ENCODE results near the gene C1orf116. TPM values are rescaled to one million over a fixed set of nuclear protein-coding genes. Genes with fewer than 3 reads are reported as not detected.
A peak's percentile ranks its signal among the peaks of the same experiment; 100 is the strongest.

Gene C1orf116
- total RNA-seq, 2 experiments from 2014 or later, result 0.08 TPM; not detected in 1

DNA sequence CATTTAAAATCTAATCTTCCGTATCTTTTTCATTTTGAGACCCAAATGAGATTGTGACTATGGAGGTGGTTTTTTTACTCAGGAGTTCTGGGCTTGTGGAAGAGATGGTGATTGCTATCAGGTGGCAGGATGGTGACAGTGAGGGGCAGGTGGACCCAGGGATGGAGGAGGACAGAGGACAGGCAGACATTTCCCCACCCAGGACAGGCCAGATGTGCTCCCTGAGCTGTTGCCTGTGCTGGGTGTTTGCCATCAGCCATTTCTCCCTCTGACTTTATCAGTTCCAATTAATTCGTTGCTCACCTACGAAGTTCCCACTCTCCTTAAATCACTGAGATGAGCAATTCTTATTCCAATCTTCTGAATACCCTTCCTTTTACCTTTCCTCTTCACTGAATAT, 26.5 kb downstream of the C1orf116 start:
- no peaks in the 10 kb centered on the region for H3K36me3 Mint-ChIP-seq (ENCODE audit: low read depth)
- no peaks in the 10 kb centered on the region for H3K9me3 Mint-ChIP-seq
- no peak overlapping the region for H3K4me3 Mint-ChIP-seq
- no peak overlapping the region for H3K27ac Mint-ChIP-seq
- H3K4me1 Mint-ChIP-seq, result peaks cover 1% of the 10 kb centered on the region
- ChIA-PET POLR2A (no interaction called here), CTCF (interaction anchor here (0.8 to 2.6 kb wide), 8 partner anchors 10 to 393 kb away, joined by 3 to 7 read pairs (median 4); no protein-coding TSS in a partner anchor)
- no peak for DNase-seq
- H3K27me3 Mint-ChIP-seq, result peaks cover 35% of the 10 kb centered on the region

GRCh38 chr1:207004931-207005830, 27.4 kb downstream of the C1orf116 start:
- H3K36me3 Mint-ChIP-seq (ENCODE audit: low read depth), result no peaks in the 10 kb centered on the region
- peak; percentile 45 for DNase-seq
- H3K27me3 Mint-ChIP-seq, result peaks cover 36% of the 10 kb centered on the region
- ChIA-PET POLR2A (no interaction called here), CTCF (interaction anchor here (0.8 to 2.6 kb wide), 18 partner anchors 9 to 341 kb away, joined by 3 to 7 read pairs (median 4); partner anchors contain the start of gene C1orf116)
- H3K4me3 Mint-ChIP-seq, result no peak overlapping the region
- H3K27ac Mint-ChIP-seq, result no peak overlapping the region
- H3K4me1 Mint-ChIP-seq, result peaks cover 1% of the 10 kb centered on the region
- no peaks in the 10 kb centered on the region for H3K9me3 Mint-ChIP-seq

- Mint-ChIP-seq H3K9me3 (no peaks in the 10 kb centered on the region), H3K4me1 (peaks cover 1% of the 10 kb centered on the region), H3K27ac (no peak overlapping the region), H3K4me3 (no peak overlapping the region), H3K27me3 (peaks cover 28% of the 10 kb centered on the region), H3K36me3 (ENCODE audit: low read depth) (no peaks in the 10 kb centered on the region)
- ChIA-PET POLR2A (no interaction called here), CTCF (interaction anchor here (0.7 to 2.6 kb wide), 6 partner anchors 11 to 403 kb away, joined by 3 to 7 read pairs (median 5); partner anchors contain the start of gene C1orf116)
- DNase-seq, result no peak
Observed at GRCh38 chr1:207003210-207003609, 29.3 kb downstream of the C1orf116 start.

DNA sequence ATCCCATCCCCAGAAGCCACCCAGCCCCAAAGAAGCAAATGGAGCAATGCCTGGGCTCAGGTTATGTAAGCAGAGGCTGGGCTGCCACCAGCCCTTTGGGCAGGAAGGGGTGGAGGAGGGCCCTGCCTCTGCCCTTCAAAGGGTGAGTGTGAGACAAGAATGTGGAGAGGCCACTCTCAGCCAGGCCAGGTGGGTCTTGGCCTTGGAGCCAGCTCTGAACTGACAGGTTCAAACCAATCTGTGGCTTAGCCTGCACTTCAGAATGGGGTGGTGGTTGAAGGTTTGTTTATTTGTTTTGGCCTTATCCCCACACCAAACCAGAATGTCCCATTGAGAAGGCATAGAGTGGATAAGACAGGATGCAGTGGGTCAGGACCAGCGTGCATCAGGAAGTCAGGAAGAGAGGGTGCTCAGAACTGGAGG, 29.8 kb downstream of the C1orf116 start:
- CTCF ChIA-PET, result interaction anchor here (1.1 kb wide), 1 partner anchor 30 kb away, joined by 4 read pairs; no protein-coding TSS in a partner anchor
- H3K9me3 Mint-ChIP-seq, result no peaks in the 10 kb centered on the region
- H3K4me3 Mint-ChIP-seq, result no peak overlapping the region

GRCh38 chr1:207001492-207002245, 30.9 kb downstream of the C1orf116 start:
- Mint-ChIP-seq H3K9me3 (no peaks in the 10 kb centered on the region), H3K36me3 (ENCODE audit: low read depth) (no peaks in the 10 kb centered on the region), H3K27ac (no peak overlapping the region), H3K4me1 (peaks cover 1% of the 10 kb centered on the region), H3K4me3 (no peak overlapping the region), H3K27me3 (peaks cover 26% of the 10 kb centered on the region)
- ChIA-PET CTCF (interaction anchor here (1.1 kb wide), 1 partner anchor 29 kb away, joined by 4 read pairs; no protein-coding TSS in a partner anchor), POLR2A (no interaction called here)
- DNase-seq, result no peak

More for the DNA sequence above, 29.8 kb downstream of the C1orf116 start:
- Mint-ChIP-seq H3K4me1 (peaks cover 1% of the 10 kb centered on the region), H3K27me3 (peaks cover 27% of the 10 kb centered on the region), H3K27ac (no peak overlapping the region), H3K36me3 (ENCODE audit: low read depth) (no peaks in the 10 kb centered on the region)
- POLR2A ChIA-PET, result no interaction called here
- DNase-seq, result no peak

DNA sequence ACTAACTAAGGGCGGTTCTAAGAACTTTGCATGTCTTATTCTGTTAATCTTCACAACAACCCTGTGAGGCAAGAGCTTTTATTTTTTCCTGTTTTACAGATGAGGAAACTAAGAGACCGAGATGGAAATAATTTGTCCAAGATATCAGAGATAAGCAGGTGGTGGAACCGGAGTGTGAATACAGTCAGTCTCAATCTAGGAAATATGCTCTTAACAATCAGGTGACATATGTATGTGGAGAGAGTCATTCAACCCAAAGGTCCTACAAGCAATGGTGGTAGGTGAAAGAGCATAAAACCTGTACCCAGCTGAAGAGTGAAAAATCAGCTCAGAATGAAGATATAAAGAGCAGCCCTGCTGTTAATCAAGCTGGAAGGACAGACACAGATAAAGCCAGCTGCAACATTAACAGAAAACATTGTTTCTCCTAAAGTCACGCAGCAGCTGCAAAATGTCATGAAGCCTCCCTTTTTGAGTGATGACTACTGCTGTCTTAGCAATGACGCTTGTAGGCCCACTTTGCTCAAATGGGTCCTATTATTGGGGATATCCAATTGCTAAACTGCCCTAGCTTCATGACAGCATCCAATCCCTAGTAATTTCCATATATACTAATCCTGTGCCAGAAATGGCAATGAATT, 31.8 kb downstream of the C1orf116 start:
- no peak overlapping the region for H3K27ac Mint-ChIP-seq
- no peak overlapping the region for H3K4me3 Mint-ChIP-seq
- H3K9me3 Mint-ChIP-seq, result no peaks in the 10 kb centered on the region
- H3K4me1 Mint-ChIP-seq, result peaks cover 1% of the 10 kb centered on the region
- H3K27me3 Mint-ChIP-seq, result peaks cover 32% of the 10 kb centered on the region
- POLR2A ChIA-PET, result no interaction called here
- CTCF ChIA-PET, result no interaction called here
- no peaks in the 10 kb centered on the region for H3K36me3 Mint-ChIP-seq (ENCODE audit: low read depth)
- no peak for DNase-seq

GRCh38 chr1:206998816-206999215, 33.7 kb downstream of the C1orf116 start:
- no peaks in the 10 kb centered on the region for H3K9me3 Mint-ChIP-seq
- no peak overlapping the region for H3K27ac Mint-ChIP-seq
- CTCF ChIA-PET, result no interaction called here
- no peak overlapping the region for H3K4me3 Mint-ChIP-seq
- no peak for DNase-seq
- POLR2A ChIA-PET, result no interaction called here
- H3K27me3 Mint-ChIP-seq, result peaks cover 35% of the 10 kb centered on the region
- no peaks in the 10 kb centered on the region for H3K36me3 Mint-ChIP-seq (ENCODE audit: low read depth)
- H3K4me1 Mint-ChIP-seq, result no peaks in the 10 kb centered on the region

- ChIA-PET POLR2A (no interaction called here), CTCF (interaction anchor here (1.4 kb wide), 1 partner anchor 10 kb away, joined by 5 read pairs; no protein-coding TSS in a partner anchor)
- Mint-ChIP-seq H3K27ac (no peak overlapping the region), H3K9me3 (no peaks in the 10 kb centered on the region), H3K27me3 (peaks cover 53% of the 10 kb centered on the region), H3K4me1 (no peaks in the 10 kb centered on the region), H3K4me3 (no peak overlapping the region), H3K36me3 (ENCODE audit: low read depth) (no peaks in the 10 kb centered on the region)
- DNase-seq, result no peak
Observed at GRCh38 chr1:206992790-206993189, 39.8 kb downstream of the C1orf116 start.

DNA sequence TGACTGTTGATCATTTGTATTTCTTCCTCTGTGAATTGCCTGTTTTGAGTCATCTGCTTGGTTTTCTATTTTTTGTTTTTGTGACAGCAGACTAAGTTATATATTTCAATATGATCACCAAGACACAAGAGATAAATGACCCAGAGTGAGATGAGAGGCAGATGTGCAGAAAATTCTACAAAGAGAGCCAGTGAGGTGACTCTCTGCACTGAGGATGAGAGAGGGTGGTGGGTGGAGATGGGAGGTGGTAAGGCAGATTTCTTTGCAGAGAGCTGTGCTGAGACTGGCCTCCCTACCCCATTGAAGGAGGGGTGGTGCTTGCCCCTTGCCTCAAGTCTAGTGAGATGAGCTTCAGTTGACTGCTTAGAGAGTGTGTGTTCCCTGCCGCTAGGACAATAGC, 44.7 kb downstream of the C1orf116 start:
- Mint-ChIP-seq H3K27ac (no peak overlapping the region), H3K36me3 (ENCODE audit: low read depth) (no peaks in the 10 kb centered on the region), H3K4me1 (no peaks in the 10 kb centered on the region), H3K9me3 (no peaks in the 10 kb centered on the region), H3K27me3 (peaks cover 53% of the 10 kb centered on the region), H3K4me3 (no peak overlapping the region)
- DNase-seq, result no peak
- ChIA-PET POLR2A (no interaction called here), CTCF (interaction anchor here (1.4 kb wide), 1 partner anchor 18 kb away, joined by 5 read pairs; no protein-coding TSS in a partner anchor)

DNA sequence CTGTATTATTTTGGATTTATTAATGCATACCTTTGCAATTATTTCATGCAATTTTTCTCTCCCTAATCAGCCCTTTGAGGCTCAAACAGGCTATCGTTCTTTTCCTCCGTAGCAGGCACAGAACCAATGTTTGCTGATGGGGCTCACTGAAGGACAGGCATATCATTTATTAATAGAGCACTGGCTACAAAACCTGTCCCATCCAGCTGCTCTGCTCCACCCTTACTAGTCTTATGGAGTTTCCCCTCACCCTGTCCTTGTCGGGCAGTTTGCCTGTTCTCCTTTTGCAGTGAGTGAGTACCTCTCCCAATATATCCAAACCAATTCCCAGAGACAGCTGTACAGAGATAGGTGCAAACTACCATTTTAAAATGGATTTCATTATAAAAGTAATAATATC, 45.7 kb downstream of the C1orf116 start:
- CTCF ChIA-PET, result interaction anchor here (0.9 to 1.4 kb wide), 3 partner anchors 19 to 252 kb away, joined by 3 to 5 read pairs (median 4); no protein-coding TSS in a partner anchor
- H3K4me1 Mint-ChIP-seq, result no peaks in the 10 kb centered on the region
- H3K36me3 Mint-ChIP-seq (ENCODE audit: low read depth), result no peaks in the 10 kb centered on the region
- POLR2A ChIA-PET, result no interaction called here
- no peak overlapping the region for H3K4me3 Mint-ChIP-seq
- no peak overlapping the region for H3K27ac Mint-ChIP-seq
- no peaks in the 10 kb centered on the region for H3K9me3 Mint-ChIP-seq
- peaks cover 53% of the 10 kb centered on the region for H3K27me3 Mint-ChIP-seq
- DNase-seq, result no peak

DNA sequence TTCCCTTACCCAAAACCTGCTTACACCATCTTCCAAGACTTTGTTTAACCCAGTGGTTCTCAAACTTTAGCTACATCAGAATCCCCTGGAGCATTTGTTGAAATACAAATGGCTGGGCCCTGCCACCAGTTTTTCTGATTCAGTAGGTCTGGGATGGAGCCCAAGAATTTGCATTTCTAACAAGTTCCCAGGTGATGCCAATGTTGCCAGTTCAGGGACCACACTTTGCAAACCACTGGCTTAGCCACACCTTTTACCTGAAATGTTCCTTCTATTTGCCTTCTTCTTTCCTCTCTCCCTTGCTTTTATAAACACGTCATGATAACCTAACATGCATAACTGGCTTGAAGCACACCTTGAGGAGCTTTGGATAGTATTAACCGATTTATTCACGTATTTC, 46.2 kb downstream of the C1orf116 start:
- no peaks in the 10 kb centered on the region for H3K36me3 Mint-ChIP-seq (ENCODE audit: low read depth)
- ChIA-PET CTCF (interaction anchor here (0.9 to 1.5 kb wide), 3 partner anchors 51 to 252 kb away, joined by 3 to 6 read pairs (median 4); no protein-coding TSS in a partner anchor), POLR2A (no interaction called here)
- DNase-seq, result no peak
- no peak overlapping the region for H3K27ac Mint-ChIP-seq
- H3K27me3 Mint-ChIP-seq, result peaks cover 48% of the 10 kb centered on the region
- H3K4me1 Mint-ChIP-seq, result no peaks in the 10 kb centered on the region
- H3K9me3 Mint-ChIP-seq, result no peaks in the 10 kb centered on the region
- H3K4me3 Mint-ChIP-seq, result no peak overlapping the region

- H3K27me3 Mint-ChIP-seq, result peaks cover 42% of the 10 kb centered on the region
- ChIA-PET CTCF (interaction anchor here (1.3 to 1.5 kb wide), 2 partner anchors 52 to 251 kb away, joined by 3 to 6 read pairs; no protein-coding TSS in a partner anchor), POLR2A (no interaction called here)
- H3K4me3 Mint-ChIP-seq, result no peak overlapping the region
- no peaks in the 10 kb centered on the region for H3K36me3 Mint-ChIP-seq (ENCODE audit: low read depth)
- no peak for DNase-seq
- H3K9me3 Mint-ChIP-seq, result no peaks in the 10 kb centered on the region
- no peak overlapping the region for H3K27ac Mint-ChIP-seq
- no peaks in the 10 kb centered on the region for H3K4me1 Mint-ChIP-seq
Observed at GRCh38 chr1:206985162-206985749, 47.3 kb downstream of the C1orf116 start.

All from activated CD4-positive, alpha-beta memory T cell treated with anti-CD3 and anti-CD28 coated beads, Interleukin-2, amount 10 ng/mL, durations not matched to agents 7 days and 5 days (primary cell).